GM19468 (cell line): ENCODE results near the gene RTCB.

Source experiments
- ATAC-seq: cut with Tn5 transposase; IDR thresholded peaks from one replicate; pipeline ENCODE4 v1.9.1; 2021; ENCODE audit warnings: mild to moderate bottlenecking, moderate library complexity, moderate number of reproducible peaks; ENCODE audit not compliant: unreplicated experiment; ENCODE audit errors: extremely low read depth

The RTCB gene

GRCh38 chr22:32411829-32412592, at the start of gene RTCB:
Gene RTCB, minus strand, starts transcription at chr22:32412247. Its CDS starts 91 bp downstream, at chr22:32412156.
- no peak for ATAC-seq

- no peak for ATAC-seq
These were observed 45.0 kb upstream of the RTCB start for GRCh38 chr22:32457031-32457430.

GRCh38 chr22:32448980-32449379, 36.9 kb upstream of the RTCB start:
- no peak for ATAC-seq

- no peak for ATAC-seq
These were observed 34.3 kb upstream of the RTCB start for GRCh38 chr22:32446321-32446720.

- ATAC-seq, result no peak
These were observed 32.0 kb upstream of the RTCB start for GRCh38 chr22:32444068-32444467.

- ATAC-seq, result no peak
These were observed 18.3 kb upstream of the RTCB start for GRCh38 chr22:32430352-32430751.

- no peak for ATAC-seq
These were observed 14.8 kb upstream of the RTCB start for GRCh38 chr22:32426881-32427280.

- no peak for ATAC-seq
These were observed 11.6 kb upstream of the RTCB start for GRCh38 chr22:32423664-32424063.

GRCh38 chr22:32422062-32422461, 10.0 kb upstream of the RTCB start:
- ATAC-seq, result no peak

- ATAC-seq, result no peak
These were observed 9.4 kb upstream of the RTCB start for GRCh38 chr22:32421484-32421883.

- no peak for ATAC-seq
These were observed 5.9 kb upstream of the RTCB start for GRCh38 chr22:32417906-32418305.

- ATAC-seq, result no peak
These were observed 4.6 kb upstream of the RTCB start for GRCh38 chr22:32416556-32417085.

- ATAC-seq, result no peak
These were observed 2.1 kb upstream of the RTCB start for GRCh38 chr22:32414191-32414590.

- ATAC-seq, result no peak
These were observed 1.7 kb upstream of the RTCB start for GRCh38 chr22:32413719-32414118.

- ATAC-seq, result no peak
These were observed 645 bp downstream of the RTCB start for GRCh38 chr22:32411402-32411801.

- ATAC-seq, result no peak
These were observed 1.6 kb downstream of the RTCB start for GRCh38 chr22:32410459-32410858.

- ATAC-seq, result no peak
These were observed 2.1 kb downstream of the RTCB start for GRCh38 chr22:32409977-32410376.

GRCh38 chr22:32407936-32408335, 4.1 kb downstream of the RTCB start:
- ATAC-seq, result no peak

GRCh38 chr22:32407312-32407711, 4.7 kb downstream of the RTCB start:
- no peak for ATAC-seq

GRCh38 chr22:32404021-32404420, 8.0 kb downstream of the RTCB start:
- no peak for ATAC-seq

- ATAC-seq, result no peak
These were observed 10.6 kb downstream of the RTCB start for GRCh38 chr22:32401486-32401885.

GRCh38 chr22:32396746-32397145, 15.3 kb downstream of the RTCB start:
- ATAC-seq, result no peak
